Fibroblast of villous mesenchyme (primary cell): Measurements from ENCODE around the gene MACROD2. TPM values are rescaled to one million over a fixed set of nuclear protein-coding genes. Genes with fewer than 3 reads are reported as not detected.

Experiments used
- DNase-seq: peaks from one replicate; pipeline ENCODE4 v3.0.0-alpha.2; 2010; ENCODE audit warnings: low read depth
- H3K4me3 ChIP-seq: 2 replicates; pipeline ENCODE4 v1.5.1; 2011; ENCODE audit warnings: low read depth, mild to moderate bottlenecking, low read length
- CTCF ChIP-seq: IDR thresholded peaks from 2 replicates; pipeline ENCODE4 v1.5.1; 2012; ENCODE audit warnings: low read depth, mild to moderate bottlenecking, low read length; ENCODE audit not compliant: insufficient read depth
- total RNA-seq: library from RNA; depleted of rRNA; stranded (reverse); fragments of >200 nt; gene quantifications from 2 replicates; pipeline ENCODE4 v1.2.3, GENCODE V29; 2012

Gene MACROD2
- total RNA-seq, 1 donor, result 1.7 TPM

GRCh38 chr20:15708984-15709598 lies 1713.8 kb downstream of the MACROD2 start:
- peak; percentile 7 for DNase-seq
- TF ChIP-seq CTCF, result peak; percentile 53
- H3K4me3 ChIP-seq, result no peak overlapping the region

- no peak for TF ChIP-seq CTCF
- no peak for DNase-seq
- no peak overlapping the region for H3K4me3 ChIP-seq
Measured at GRCh38 chr20:15710636-15711035, 1715.3 kb downstream of the MACROD2 start.

- TF ChIP-seq CTCF, result no peak
- H3K4me3 ChIP-seq, result no peak overlapping the region
Measured at GRCh38 chr20:15711177-15711576, 1715.9 kb downstream of the MACROD2 start.

GRCh38 chr20:15716256-15716655 lies 1720.9 kb downstream of the MACROD2 start:
- TF ChIP-seq CTCF, result no peak
- no peak overlapping the region for H3K4me3 ChIP-seq
- no peak for DNase-seq

More at GRCh38 chr20:15711177-15711576, 1715.9 kb downstream of the MACROD2 start:
- no peak for DNase-seq

GRCh38 chr20:15726416-15726815 lies 1731.1 kb downstream of the MACROD2 start:
- DNase-seq, result no peak
- TF ChIP-seq CTCF, result no peak
- no peak overlapping the region for H3K4me3 ChIP-seq

- no peak for TF ChIP-seq CTCF
- no peak for DNase-seq
Measured at GRCh38 chr20:15734052-15734451, 1738.7 kb downstream of the MACROD2 start.

GRCh38 chr20:15739035-15739434 lies 1743.7 kb downstream of the MACROD2 start:
- DNase-seq, result peak; percentile 68
- no peak for TF ChIP-seq CTCF
- H3K4me3 ChIP-seq, result no peak overlapping the region

More at GRCh38 chr20:15734052-15734451, 1738.7 kb downstream of the MACROD2 start:
- H3K4me3 ChIP-seq, result no peak overlapping the region
